Subcutaneous abdominal adipose tissue (tissue), 5 donors: ENCODE measurements around the gene HLA-DQB1.
"Not testable (repeated sequence)": the region's sequence is repeated elsewhere in the genome, so short reads cannot be mapped to it uniquely, and the experiment has no call there.

Source experiments
- H3K27ac ChIP-seq: one replicate; pipeline ENCODE4 v1.7.0; 2013; ENCODE audit warnings: low read depth, mild to moderate bottlenecking, inconsistent platforms, low read length, moderate library complexity
- H3K27me3 ChIP-seq, 5 donors: one replicate each; pipeline ENCODE4 v1.7.0; 2013; ENCODE audit warnings: low read length in 5 of 5, inconsistent platforms in 1 of 5; ENCODE audit not compliant: control insufficient read depth in 5 of 5, insufficient read depth in 4 of 5
- H3K36me3 ChIP-seq, 5 donors: one replicate each; pipeline ENCODE4 v1.7.0; 2013; ENCODE audit warnings: low read length in 5 of 5; ENCODE audit not compliant: control insufficient read depth in 5 of 5, insufficient read depth in 5 of 5
- H3K4me1 ChIP-seq, 5 donors: one replicate each; pipeline ENCODE4 v1.7.0; 2013; ENCODE audit warnings: low read length in 5 of 5, mild to moderate bottlenecking in 3 of 5, moderate library complexity in 1 of 5; ENCODE audit not compliant: control insufficient read depth in 5 of 5, insufficient read depth in 5 of 5
- H3K4me3 ChIP-seq, 5 donors: one replicate each; pipeline ENCODE4 v1.7.0; 2013; ENCODE audit warnings: low read length in 5 of 5, low read depth in 1 of 5
- H3K9ac ChIP-seq, 5 donors: one replicate each; pipeline ENCODE4 v1.7.0; 2013; ENCODE audit warnings: low read length in 5 of 5, mild to moderate bottlenecking in 4 of 5, moderate library complexity in 3 of 5
- H3K9me3 ChIP-seq, 5 donors: one replicate each; pipeline ENCODE4 v1.7.0; 2013; ENCODE audit warnings: low read length in 5 of 5; ENCODE audit not compliant: control insufficient read depth in 5 of 5
- donor health status: healthy.
- donor health status: healthy.
- donor health status: healthy.
- donor health status: healthy.
- donor health status: healthy.

The HLA-DQB1 gene

GRCh38 chr6:32666420-32667300 is at the start of gene HLA-DQB1:
Gene HLA-DQB1 (minus strand): TSS chr6:32666657. CDS start chr6:32666607, 50 bp downstream.
- peaks cover 0 to 3% (median 0%) of the 10 kb centered on the region in 5 donors for H3K36me3 ChIP-seq
- peaks cover 0 to 9% (median 3%) of the 10 kb centered on the region in 5 donors for H3K4me1 ChIP-seq
- peaks cover 0 to 5% (median 0%) of the 10 kb centered on the region in 5 donors for H3K27me3 ChIP-seq
- no peaks in the 10 kb centered on the region for H3K9me3 ChIP-seq
- peak within 1 kb of the TSS in 2 of 5 donors; percentile 47 to 71 for H3K9ac ChIP-seq
- H3K27ac ChIP-seq: no peak within 1 kb of the TSS
- peak within 1 kb of the TSS; percentile 51 to 79 (median 58) for H3K4me3 ChIP-seq

GRCh38 chr6:32713241-32713640 is 46.8 kb upstream of the HLA-DQB1 start:
- no peaks in the 10 kb centered on the region for H3K36me3 ChIP-seq
- no peaks in the 10 kb centered on the region for H3K4me1 ChIP-seq
- H3K27ac ChIP-seq: no peak overlapping the region
- H3K27me3 ChIP-seq: peaks cover 0 to 4% (median 0%) of the 10 kb centered on the region in 5 donors
- no peak overlapping the region for H3K9ac ChIP-seq
- H3K4me3 ChIP-seq: no peak overlapping the region
- no peaks in the 10 kb centered on the region for H3K9me3 ChIP-seq

- H3K4me3 ChIP-seq: no peak overlapping the region
- no peak overlapping the region for H3K27ac ChIP-seq
- no peaks in the 10 kb centered on the region for H3K27me3 ChIP-seq
- no peak overlapping the region for H3K9ac ChIP-seq
- H3K4me1 ChIP-seq: no peaks in the 10 kb centered on the region
- no peaks in the 10 kb centered on the region for H3K9me3 ChIP-seq
- H3K36me3 ChIP-seq: no peaks in the 10 kb centered on the region
These were observed 43.2 kb upstream of the HLA-DQB1 start for GRCh38 chr6:32709625-32710024.

GRCh38 chr6:32705164-32705563 is 38.7 kb upstream of the HLA-DQB1 start:
- not testable (repeated sequence) for H3K4me3 ChIP-seq, H3K27me3 ChIP-seq, H3K9ac ChIP-seq

GRCh38 chr6:32703347-32703746 is 36.9 kb upstream of the HLA-DQB1 start:
- Histone ChIP-seq H3K4me1 (peaks cover 0 to 5% (median 0%) of the 10 kb centered on the region in 5 donors), H3K9ac (no peak overlapping the region)

More at GRCh38 chr6:32705164-32705563, 38.7 kb upstream of the HLA-DQB1 start:
- H3K27ac ChIP-seq, H3K4me1 ChIP-seq, H3K9me3 ChIP-seq, H3K36me3 ChIP-seq: not testable (repeated sequence)

GRCh38 chr6:32700391-32701040 is 34.1 kb upstream of the HLA-DQB1 start:
- peaks cover 0 to 5% (median 0%) of the 10 kb centered on the region in 5 donors for H3K4me1 ChIP-seq
- H3K27me3 ChIP-seq: peaks cover 0 to 3% (median 0%) of the 10 kb centered on the region in 5 donors

More at GRCh38 chr6:32703347-32703746, 36.9 kb upstream of the HLA-DQB1 start:
- Histone ChIP-seq H3K27me3 (peaks cover 0 to 3% (median 0%) of the 10 kb centered on the region in 5 donors), H3K4me3 (no peak overlapping the region), H3K9me3 (no peaks in the 10 kb centered on the region), H3K36me3 (no peaks in the 10 kb centered on the region), H3K27ac (no peak overlapping the region)

GRCh38 chr6:32697031-32697430 is 30.6 kb upstream of the HLA-DQB1 start:
- peaks cover 0 to 3% (median 0%) of the 10 kb centered on the region in 5 donors for H3K27me3 ChIP-seq
- no peak overlapping the region for H3K27ac ChIP-seq
- no peak overlapping the region for H3K9ac ChIP-seq
- H3K9me3 ChIP-seq: no peaks in the 10 kb centered on the region
- no peaks in the 10 kb centered on the region for H3K36me3 ChIP-seq
- peaks cover 0 to 5% (median 0%) of the 10 kb centered on the region in 5 donors for H3K4me1 ChIP-seq
- no peak overlapping the region for H3K4me3 ChIP-seq

More at GRCh38 chr6:32700391-32701040, 34.1 kb upstream of the HLA-DQB1 start:
- H3K9ac ChIP-seq: no peak overlapping the region
- H3K27ac ChIP-seq: no peak overlapping the region
- H3K4me3 ChIP-seq: no peak overlapping the region
- no peaks in the 10 kb centered on the region for H3K9me3 ChIP-seq
- H3K36me3 ChIP-seq: no peaks in the 10 kb centered on the region

- H3K27me3 ChIP-seq: peaks cover 0 to 3% (median 0%) of the 10 kb centered on the region in 5 donors
These were observed 25.6 kb upstream of the HLA-DQB1 start for GRCh38 chr6:32692019-32692418.

GRCh38 chr6:32689531-32690501 is 23.4 kb upstream of the HLA-DQB1 start:
- no peak overlapping the region for H3K9ac ChIP-seq
- peaks cover 0 to 2% (median 0%) of the 10 kb centered on the region in 5 donors for H3K27me3 ChIP-seq
- no peak overlapping the region for H3K27ac ChIP-seq
- peaks cover 0 to 5% (median 0%) of the 10 kb centered on the region in 5 donors for H3K4me1 ChIP-seq
- H3K4me3 ChIP-seq: no peak overlapping the region
- no peaks in the 10 kb centered on the region for H3K36me3 ChIP-seq
- H3K9me3 ChIP-seq: no peaks in the 10 kb centered on the region

More at GRCh38 chr6:32692019-32692418, 25.6 kb upstream of the HLA-DQB1 start:
- H3K4me1 ChIP-seq: peaks cover 0 to 5% (median 0%) of the 10 kb centered on the region in 5 donors
- H3K27ac ChIP-seq: no peak overlapping the region
- no peak overlapping the region for H3K9ac ChIP-seq
- no peaks in the 10 kb centered on the region for H3K36me3 ChIP-seq
- no peak overlapping the region for H3K4me3 ChIP-seq
- H3K9me3 ChIP-seq: no peaks in the 10 kb centered on the region
